SW 1271 (cell line): Measurements from ENCODE around the gene ARPC5.

Source experiments
- DNase-seq, 2 experiments: peaks; one replicate each; lab custom pipeline; 2025; lab: John Stamatoyannopoulos, UW

Gene ARPC5

GRCh38 chr1:183611021-183611420, 24.6 kb downstream of the ARPC5 start:
- no peak for DNase-seq

GRCh38 chr1:183609759-183610452, 25.7 kb downstream of the ARPC5 start:
- DNase-seq = no peak

- no peak for DNase-seq
Measured at GRCh38 chr1:183609313-183609712, 26.3 kb downstream of the ARPC5 start.

GRCh38 chr1:183607322-183607980, 28.1 kb downstream of the ARPC5 start:
- DNase-seq = no peak

DNA sequence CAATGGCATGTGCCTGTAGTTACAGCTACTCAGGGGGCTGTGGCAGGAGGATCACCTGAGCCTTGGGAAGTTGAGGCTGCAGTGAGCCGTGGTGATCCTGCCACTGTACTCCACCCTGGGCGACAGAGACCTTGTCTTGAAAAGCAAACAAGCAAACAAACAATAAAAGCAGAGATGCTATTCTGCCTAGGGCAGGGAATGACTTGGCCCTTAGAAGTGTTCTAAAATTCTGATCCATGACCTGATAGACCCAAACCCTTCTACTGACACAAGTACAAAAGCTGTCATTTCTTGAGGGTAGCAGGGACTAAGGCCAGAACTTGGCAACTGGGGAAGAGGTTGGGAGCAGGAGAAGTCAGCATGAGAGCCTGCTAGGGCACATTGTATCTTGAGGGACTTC, 29.7 kb downstream of the ARPC5 start:
- DNase-seq = no peak

- DNase-seq = no peak
Measured at GRCh38 chr1:183604815-183605214, 30.8 kb downstream of the ARPC5 start.

DNA sequence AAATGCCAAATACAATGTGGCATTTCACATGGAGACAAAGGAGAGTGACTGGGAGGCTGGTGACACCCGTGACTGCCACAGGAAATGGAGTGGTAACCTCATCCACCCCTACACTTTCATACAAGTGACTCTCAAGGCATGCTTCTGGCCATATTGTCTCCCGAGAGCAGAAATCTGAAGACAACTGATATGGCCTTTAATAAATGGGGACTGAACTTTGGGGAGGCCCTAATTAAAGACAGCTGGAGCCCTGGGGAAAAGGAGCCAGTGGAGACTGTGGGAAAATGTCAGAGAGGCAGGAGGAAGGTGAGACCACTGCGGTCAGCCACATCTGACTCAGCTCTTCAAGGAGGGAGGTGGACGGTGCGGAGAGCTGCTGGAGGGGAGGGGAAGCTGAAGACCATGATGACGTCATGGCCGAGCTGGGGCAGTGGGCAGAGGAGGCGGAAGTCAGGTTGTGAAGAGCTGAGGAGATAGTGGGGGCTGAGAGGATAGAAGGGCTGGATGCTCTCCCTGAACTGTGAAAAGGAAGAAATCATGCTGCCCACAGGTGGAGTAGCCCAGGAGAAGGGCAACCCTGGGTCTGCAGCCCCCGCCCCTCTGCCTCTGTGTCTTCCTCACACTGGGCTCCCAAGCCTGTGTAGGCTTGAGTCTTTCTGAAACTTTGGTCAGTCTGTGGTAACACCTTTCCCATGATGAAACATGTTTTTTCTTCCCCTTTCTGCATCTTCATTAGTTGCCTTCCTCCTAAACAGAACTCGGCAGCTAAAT, 31.4 kb downstream of the ARPC5 start:
- no peak for DNase-seq

GRCh38 chr1:183602510-183602909, 33.1 kb downstream of the ARPC5 start:
- no peak for DNase-seq

- no peak for DNase-seq
Measured at GRCh38 chr1:183600634-183601033, 34.9 kb downstream of the ARPC5 start.

DNA sequence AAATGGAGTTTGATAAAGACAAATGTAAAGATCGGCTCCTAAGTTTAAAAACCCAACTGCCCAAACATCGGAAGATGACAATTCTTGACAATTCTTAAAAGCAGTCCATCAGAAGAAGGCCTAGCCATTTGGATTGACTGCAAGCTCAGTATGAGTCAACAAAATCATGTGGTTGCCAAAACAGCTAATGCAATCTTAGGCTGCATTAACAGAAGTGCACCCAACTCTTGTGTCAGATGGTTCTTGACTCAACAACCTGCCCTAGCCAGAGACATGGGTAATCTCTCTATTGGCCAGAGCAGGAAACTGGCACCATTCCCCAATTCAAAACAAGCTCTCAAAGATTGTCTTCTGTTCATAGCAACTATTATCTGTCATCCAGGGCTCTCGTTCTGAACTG, 35.4 kb downstream of the ARPC5 start:
- DNase-seq = no peak

DNA sequence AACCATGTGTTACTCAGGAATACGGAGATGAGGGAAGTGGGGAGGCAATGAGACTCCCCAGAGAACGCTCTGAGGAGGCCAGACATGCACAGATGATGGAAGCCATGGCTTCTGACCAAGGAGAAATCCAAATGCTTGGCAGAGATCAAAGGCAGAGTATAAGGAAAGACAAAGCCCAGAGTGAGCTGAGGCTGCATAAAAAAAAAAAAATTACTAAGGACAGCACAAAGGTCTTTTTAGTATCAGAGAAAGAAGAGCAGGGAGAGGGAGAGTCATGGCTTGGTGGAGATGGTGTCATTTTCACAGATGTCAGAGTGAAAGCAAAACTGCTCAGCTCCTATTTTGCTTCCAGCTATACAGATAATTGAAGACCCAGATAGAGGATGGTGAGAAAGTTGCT, 37.2 kb downstream of the ARPC5 start:
- DNase-seq = no peak

GRCh38 chr1:183597656-183598347, 37.8 kb downstream of the ARPC5 start:
- no peak for DNase-seq

DNA sequence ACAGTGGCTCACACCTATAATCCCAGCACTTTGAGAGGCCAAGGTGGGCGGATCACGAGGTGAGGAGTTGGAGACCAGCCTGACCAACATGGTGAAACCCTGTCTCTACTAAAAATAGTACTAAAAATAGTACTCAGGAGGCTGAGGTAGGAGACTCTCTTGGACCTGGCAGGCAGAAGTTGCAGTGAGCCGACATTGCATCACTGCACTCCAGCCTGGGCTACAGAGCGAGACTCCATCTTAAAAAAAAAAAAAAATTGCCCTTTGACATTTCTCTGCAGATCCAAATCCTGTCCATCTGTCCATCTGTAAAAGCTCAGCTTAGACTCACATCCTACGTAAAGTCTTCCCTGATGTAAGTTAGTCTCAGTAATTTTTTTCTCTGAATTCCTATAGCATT, 39.1 kb downstream of the ARPC5 start:
- no peak for DNase-seq

DNA sequence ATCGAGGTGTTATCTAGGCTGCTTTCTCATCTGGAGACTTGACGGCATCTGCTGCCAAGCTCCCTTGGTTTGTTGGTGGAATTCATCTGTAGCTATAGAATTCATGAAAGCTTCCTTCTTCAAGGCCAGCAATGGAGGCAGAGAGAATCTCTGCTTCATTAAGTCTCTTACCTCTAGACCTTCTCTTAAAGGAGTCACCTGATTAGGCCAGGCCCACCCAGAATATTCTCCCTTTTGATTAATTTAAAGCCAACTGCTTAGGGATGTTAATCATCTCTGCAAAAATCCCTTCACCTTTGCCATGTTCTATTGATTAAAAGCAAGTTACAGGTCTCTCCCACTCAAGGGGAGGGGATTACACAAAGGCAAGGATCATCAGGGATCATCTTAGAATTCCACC, 40.0 kb downstream of the ARPC5 start:
- no peak for DNase-seq

GRCh38 chr1:183593356-183593755, 42.2 kb downstream of the ARPC5 start:
- no peak for DNase-seq

DNA sequence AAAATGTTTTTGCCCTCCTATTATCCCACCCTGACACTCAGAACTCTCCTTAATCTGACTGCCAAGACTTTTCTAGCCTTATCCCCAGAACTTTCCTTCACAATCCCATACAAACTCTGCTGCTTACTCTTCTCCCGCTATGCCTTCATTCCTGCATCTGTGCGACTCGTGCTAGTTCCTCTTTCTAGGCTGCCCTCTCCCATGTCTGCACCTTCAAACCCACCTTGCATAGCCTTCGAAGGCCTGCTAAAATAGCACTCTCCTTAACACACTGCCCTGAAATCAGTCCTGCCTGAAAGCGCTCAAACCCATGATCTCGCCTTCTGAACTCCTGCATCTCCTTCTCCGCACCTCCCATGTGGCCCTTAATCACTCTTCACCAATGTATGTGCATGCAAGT, 42.9 kb downstream of the ARPC5 start:
- DNase-seq = no peak

DNA sequence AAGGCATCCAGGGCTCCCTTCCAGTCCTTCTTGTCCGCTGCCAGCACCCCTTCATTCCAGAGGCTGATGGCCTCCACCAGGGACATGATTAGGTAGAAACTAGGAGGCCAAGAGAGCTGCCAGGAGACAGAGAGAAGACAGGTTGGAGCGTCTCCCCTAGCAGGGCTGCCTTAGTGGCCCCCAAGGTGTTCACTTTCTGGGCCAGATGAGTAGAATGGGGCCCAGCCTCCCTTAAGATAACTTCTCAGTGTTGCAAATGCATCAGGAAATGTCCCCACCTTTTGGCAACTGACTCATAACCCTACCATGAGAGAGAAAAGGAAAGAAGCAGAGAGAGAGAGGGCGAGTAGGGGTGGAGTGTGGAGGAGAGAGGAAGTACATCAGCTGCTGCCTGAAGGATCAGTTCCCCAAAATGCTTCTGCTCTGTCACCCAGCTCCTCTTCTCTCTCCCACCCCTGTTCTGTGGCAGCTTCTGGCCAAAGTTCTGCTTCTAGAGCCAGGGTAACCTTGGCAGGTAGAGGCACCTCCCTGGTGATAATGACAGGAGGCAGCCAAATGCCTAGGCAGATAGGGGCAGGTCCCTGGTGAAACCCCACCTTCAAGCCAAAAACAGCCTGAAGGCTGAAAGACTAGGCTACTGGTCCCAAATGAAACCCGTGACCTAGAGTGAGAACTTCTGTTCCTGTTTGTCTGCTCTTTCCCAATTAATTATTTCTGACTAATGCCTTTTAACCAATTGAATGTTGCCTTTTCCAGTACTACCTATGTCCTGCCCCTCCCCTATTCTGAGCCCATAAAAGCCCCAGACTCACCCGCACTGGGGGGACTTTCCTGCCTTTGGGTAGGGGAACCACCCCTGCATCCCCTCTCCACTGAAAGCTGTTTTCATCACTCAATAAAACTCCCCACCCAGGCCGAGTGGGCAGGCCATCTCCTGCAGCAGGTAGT, 45.1 kb downstream of the ARPC5 start, which contains the start of gene NCF2:
NCF2 (minus strand) TSS at position 216 of the 948 bp plus-strand sequence; CDS start at position 86, 130 bp downstream.
- no peak for DNase-seq

GRCh38 chr1:183589874-183590243, 45.7 kb downstream of the ARPC5 start:
- DNase-seq = no peak

DNA sequence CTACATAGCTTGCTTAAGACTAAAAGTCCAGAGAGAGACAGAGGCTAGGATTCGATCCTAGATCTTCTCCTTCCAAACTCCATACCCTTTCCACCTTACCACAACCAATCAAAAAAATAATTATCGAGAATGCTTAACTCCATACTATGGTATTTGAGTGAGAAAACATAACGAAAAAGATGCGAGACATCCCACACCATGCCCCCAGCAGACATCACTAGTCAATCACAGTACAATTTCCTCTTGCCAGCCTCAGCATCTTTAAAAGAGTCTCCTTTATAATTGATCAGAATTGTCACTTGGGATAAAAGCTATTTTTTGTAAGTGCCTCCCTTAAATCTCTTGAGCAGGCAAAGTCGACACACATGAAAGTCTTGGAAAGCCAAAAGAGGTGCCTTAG, 46.2 kb downstream of the ARPC5 start:
- DNase-seq = no peak

- DNase-seq = no peak
Measured at GRCh38 chr1:183588827-183589226, 46.8 kb downstream of the ARPC5 start.

GRCh38 chr1:183586926-183587325, 48.7 kb downstream of the ARPC5 start:
- DNase-seq = no peak
